BJ (cell line): ENCODE results near the gene SLC16A1. TPM values are rescaled to one million over a fixed set of nuclear protein-coding genes. Genes with fewer than 3 reads are reported as not detected.

ENCODE experiments used
- CTCF ChIA-PET: fragments of 350-600 bp; formaldehyde crosslinking; extraction: SDS; loops from one replicate; lab custom pipeline; 2021; ENCODE audit warnings: antibody characterized with exemption, inconsistent platforms; lab: Yijun Ruan, JAX
- POLR2A ChIA-PET: fragments of 300-600 bp; sonication (Branson Sonifier 250); formaldehyde crosslinking; extraction: SDS; loops from one replicate; lab custom pipeline; 2021; ENCODE audit warnings: antibody characterized with exemption; lab: Charles Lee
- DNase-seq: peaks from one replicate; pipeline ENCODE4 v3.0.0-alpha.2; 2011; ENCODE audit warnings: low read depth
- H3K27me3 ChIP-seq: 2 replicates; pipeline ENCODE4 v1.6.0; 2011; ENCODE audit warnings: low read length; ENCODE audit not compliant: control insufficient read depth, insufficient read depth
- H3K36me3 ChIP-seq: 2 replicates; pipeline ENCODE4 v1.5.1; 2011; ENCODE audit warnings: low read length; ENCODE audit not compliant: control insufficient read depth, insufficient read depth
- H3K4me3 ChIP-seq: 2 replicates; pipeline ENCODE4 v1.5.1; 2011; ENCODE audit warnings: low read depth, mild to moderate bottlenecking, control low read depth, low read length
- polyA plus RNA-seq: library from polyadenylated mRNA; depleted of rRNA; stranded (reverse); fragments of >200 nt; gene quantifications from 2 replicates; pipeline ENCODE4 v1.2.3, GENCODE V29; 2011
- TF ChIP-seq, protein P1 (sequence below): IDR thresholded peaks from 2 replicates; pipeline ENCODE4 v1.5.1; 2011; ENCODE audit warnings: low read depth, mild to moderate bottlenecking, control low read depth, inconsistent platforms, low read length, moderate library complexity; ENCODE audit not compliant: insufficient read depth

Gene SLC16A1
- polyA plus RNA-seq, 1 experiment, result 57.6 TPM

DNA sequence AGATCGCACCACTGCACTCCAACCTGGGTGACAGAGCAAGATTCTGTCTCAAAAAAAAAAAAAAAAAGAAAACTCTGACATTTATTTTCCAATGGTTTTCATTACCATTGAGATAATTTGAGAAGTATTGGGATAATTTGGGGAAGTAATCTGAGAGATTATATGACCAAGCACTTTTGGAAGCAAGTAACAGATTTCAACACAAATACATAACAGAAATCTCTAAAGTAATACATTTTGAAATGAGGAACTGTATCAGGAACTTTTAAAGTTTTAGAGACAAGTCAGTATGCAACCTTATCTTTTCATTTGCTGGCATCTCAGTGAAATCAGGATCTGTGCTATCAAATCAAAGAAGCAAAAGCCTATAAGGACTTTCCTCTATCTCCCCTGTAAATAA lies 25.4 kb upstream of the SLC16A1 start:
- POLR2A ChIA-PET, result no interaction called here
- H3K4me3 ChIP-seq, result no peak overlapping the region
- no peaks in the 10 kb centered on the region for H3K27me3 ChIP-seq
- TF ChIP-seq, protein P1, sequence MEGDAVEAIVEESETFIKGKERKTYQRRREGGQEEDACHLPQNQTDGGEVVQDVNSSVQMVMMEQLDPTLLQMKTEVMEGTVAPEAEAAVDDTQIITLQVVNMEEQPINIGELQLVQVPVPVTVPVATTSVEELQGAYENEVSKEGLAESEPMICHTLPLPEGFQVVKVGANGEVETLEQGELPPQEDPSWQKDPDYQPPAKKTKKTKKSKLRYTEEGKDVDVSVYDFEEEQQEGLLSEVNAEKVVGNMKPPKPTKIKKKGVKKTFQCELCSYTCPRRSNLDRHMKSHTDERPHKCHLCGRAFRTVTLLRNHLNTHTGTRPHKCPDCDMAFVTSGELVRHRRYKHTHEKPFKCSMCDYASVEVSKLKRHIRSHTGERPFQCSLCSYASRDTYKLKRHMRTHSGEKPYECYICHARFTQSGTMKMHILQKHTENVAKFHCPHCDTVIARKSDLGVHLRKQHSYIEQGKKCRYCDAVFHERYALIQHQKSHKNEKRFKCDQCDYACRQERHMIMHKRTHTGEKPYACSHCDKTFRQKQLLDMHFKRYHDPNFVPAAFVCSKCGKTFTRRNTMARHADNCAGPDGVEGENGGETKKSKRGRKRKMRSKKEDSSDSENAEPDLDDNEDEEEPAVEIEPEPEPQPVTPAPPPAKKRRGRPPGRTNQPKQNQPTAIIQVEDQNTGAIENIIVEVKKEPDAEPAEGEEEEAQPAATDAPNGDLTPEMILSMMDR, result no peak
- CTCF ChIA-PET, result no interaction called here
- no peak for DNase-seq
- H3K36me3 ChIP-seq, result no peaks in the 10 kb centered on the region

DNA sequence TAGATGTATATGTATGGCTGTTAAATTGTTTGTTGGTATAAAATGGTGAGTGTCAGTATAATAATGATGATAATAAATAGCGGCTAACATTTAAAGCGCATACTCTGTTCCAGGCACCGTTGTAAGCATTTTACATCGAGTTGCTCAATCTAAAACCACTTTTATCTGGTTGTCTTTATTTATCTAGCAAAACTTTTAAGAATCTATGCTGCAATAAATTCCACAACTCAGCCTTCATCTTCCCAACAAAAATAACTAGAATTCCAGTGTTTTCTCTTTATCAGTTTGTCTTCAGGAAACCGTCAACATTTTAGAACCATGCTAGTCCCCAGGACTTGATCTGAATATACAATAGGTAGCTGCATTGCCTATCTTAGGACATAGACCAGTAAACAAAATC lies 19.3 kb upstream of the SLC16A1 start:
- Histone ChIP-seq H3K27me3 (no peaks in the 10 kb centered on the region), H3K4me3 (no peak overlapping the region), H3K36me3 (no peaks in the 10 kb centered on the region)
- ChIA-PET CTCF (interaction anchor here (0.6 to 1.2 kb wide), 3 partner anchors 11 to 162 kb away, joined by 3 read pairs; no protein-coding TSS in a partner anchor), POLR2A (no interaction called here)
- no peak for DNase-seq
- TF ChIP-seq, protein P1, result no peak

DNA sequence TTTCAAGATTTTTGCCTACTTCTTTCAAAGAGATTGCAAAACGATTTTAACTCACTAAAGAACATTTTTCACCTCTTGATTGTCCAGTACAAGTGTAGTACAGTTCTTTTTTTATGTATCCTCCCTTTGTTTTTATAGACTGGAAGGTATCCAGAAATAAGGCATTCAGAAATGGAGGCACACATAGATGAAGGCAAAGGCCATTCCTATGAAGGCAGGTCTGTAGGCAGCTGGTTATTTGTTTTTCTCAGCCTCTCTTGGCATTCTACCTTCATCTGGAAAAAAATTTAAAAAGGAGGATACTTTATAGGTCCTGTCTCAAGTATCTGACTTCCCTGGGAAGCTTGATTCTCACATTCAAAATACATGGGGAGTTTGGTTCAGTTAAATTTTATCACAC lies 18.6 kb upstream of the SLC16A1 start:
- H3K4me3 ChIP-seq, result no peak overlapping the region
- ChIA-PET POLR2A (no interaction called here), CTCF (interaction anchor here (1.2 kb wide), 1 partner anchor 38 kb away, joined by 3 read pairs; no protein-coding TSS in a partner anchor)
- H3K36me3 ChIP-seq, result no peaks in the 10 kb centered on the region
- DNase-seq, result no peak
- H3K27me3 ChIP-seq, result no peaks in the 10 kb centered on the region
- TF ChIP-seq, protein P1, result no peak

DNA sequence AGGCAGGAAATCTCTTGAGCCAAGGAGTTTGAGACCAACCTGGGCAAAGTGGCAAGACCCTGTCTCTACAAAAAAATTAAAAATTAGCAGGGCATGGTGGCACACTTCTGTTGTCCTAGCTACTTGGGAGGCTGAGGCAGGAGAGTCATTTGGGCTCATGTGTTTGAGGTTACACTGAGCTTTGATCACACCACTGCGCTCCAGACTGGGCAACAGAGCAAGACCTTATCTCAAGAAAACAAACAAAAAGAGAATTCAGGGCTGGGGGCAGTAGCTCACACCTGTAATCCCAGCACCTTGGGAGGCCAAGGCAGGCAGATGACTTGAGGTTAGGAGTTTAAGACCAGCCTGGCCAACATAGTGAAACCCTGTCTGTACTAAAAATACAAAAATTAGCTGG lies 17.8 kb upstream of the SLC16A1 start:
- TF ChIP-seq, protein P1, result no peak
- ChIA-PET CTCF (interaction anchor here (0.6 to 1.7 kb wide), 2 partner anchors 68 to 165 kb away, joined by 3 to 4 read pairs; no protein-coding TSS in a partner anchor), POLR2A (no interaction called here)
- Histone ChIP-seq H3K36me3 (no peaks in the 10 kb centered on the region), H3K4me3 (no peak overlapping the region), H3K27me3 (no peaks in the 10 kb centered on the region)
- DNase-seq, result no peak

DNA sequence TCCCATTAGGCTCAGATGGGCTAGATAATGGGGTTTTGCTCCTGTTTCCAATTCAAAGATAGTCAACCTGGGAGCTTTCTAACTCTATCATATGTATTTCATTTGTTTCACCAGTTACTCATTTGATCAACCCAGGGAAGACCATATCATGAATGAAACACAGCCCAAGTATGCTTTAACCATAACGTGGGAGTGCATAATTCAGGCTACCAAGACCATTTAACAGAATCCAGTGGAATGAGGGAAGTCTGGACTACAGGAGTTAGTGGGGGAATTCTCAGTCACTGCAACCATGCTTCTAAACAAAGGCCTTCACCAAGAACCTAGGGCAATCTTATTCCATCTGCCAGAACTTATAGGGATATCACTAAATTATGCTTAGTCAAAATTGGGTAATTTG lies 15.0 kb upstream of the SLC16A1 start:
- Histone ChIP-seq H3K4me3 (no peak overlapping the region), H3K36me3 (peaks cover 5% of the 10 kb centered on the region), H3K27me3 (no peaks in the 10 kb centered on the region)
- ChIA-PET CTCF (no interaction called here), POLR2A (no interaction called here)
- TF ChIP-seq, protein P1, result no peak
- peak; percentile 20 for DNase-seq
